Upper lobe of left lung (tissue), 6 donors: ENCODE measurements around the gene UBAC2. TPM values are rescaled to one million over a fixed set of nuclear protein-coding genes. Genes with fewer than 3 reads are reported as not detected.

Source experiments
- ATAC-seq, 2 donors: fragments of 200-7000 bp; cut with Tn5 transposase; one replicate each; pipeline ENCODE4 v1.9.1; 2022; ENCODE audit warnings: mild to moderate bottlenecking in 2 of 2, moderate library complexity in 2 of 2; ENCODE audit not compliant: low FRiP score in 2 of 2
- DNase-seq, 2 donors: peaks; one replicate each; pipeline ENCODE4 v3.0.0-alpha.2; 2019 to 2020
- H3K27ac ChIP-seq, 4 donors: fragments of 200-600 bp; sonication (generic); one replicate each; pipeline ENCODE4 v1.5.1; 2016 to 2019
- H3K27me3 ChIP-seq, 4 donors: fragments of 200-600 bp; sonication (generic); one replicate each; pipeline ENCODE4 v1.5.1; 2017 to 2019
- H3K36me3 ChIP-seq, 4 donors: fragments of 200-600 bp; sonication (generic); one replicate each; pipeline ENCODE4 v1.5.1; 2016 to 2019
- H3K4me1 ChIP-seq, 4 donors: fragments of 200-600 bp; sonication (generic); one replicate each; pipeline ENCODE4 v1.5.1; 2018 to 2019
- H3K4me3 ChIP-seq, 4 donors: fragments of 200-600 bp; sonication (generic); one replicate each; pipeline ENCODE4 v1.5.1; 2017 to 2019; ENCODE audit warnings: mild to moderate bottlenecking in 2 of 4, moderate library complexity in 1 of 4
- H3K9me3 ChIP-seq, 4 donors: fragments of 200-600 bp; sonication (generic); one replicate each; pipeline ENCODE4 v1.5.1; 2018 to 2019
- CTCF ChIP-seq, 6 experiments: fragments of 450-650 bp in 4 of 6; fragments of 200-600 bp in 2 of 6; sonication (generic) in 2 of 6; IDR thresholded peaks; one replicate each; pipeline ENCODE4 v1.5.1; 2016 to 2019; ENCODE audit warnings: antibody characterized with exemption in 6 of 6
- EP300 ChIP-seq, 4 donors: sonication (generic); formaldehyde crosslinking; IDR thresholded peaks; one replicate each; pipeline ENCODE4 v1.5.1; 2017; ENCODE audit warnings: antibody characterized with exemption in 4 of 4, control low read depth in 2 of 4
- POLR2A ChIP-seq, 4 donors: fragments of 450-650 bp; IDR thresholded peaks; one replicate each; pipeline ENCODE4 v1.5.1; 2016 to 2017; ENCODE audit warnings: antibody characterized with exemption in 4 of 4, mild to moderate bottlenecking in 2 of 4
- POLR2AphosphoS5 ChIP-seq, 2 donors: sonication (generic); formaldehyde crosslinking; IDR thresholded peaks; one replicate each; pipeline ENCODE4 v1.5.1; 2017; ENCODE audit warnings: antibody characterized with exemption in 2 of 2
- WGBS, 2 donors: methylation state at CpG; one replicate each; pipeline ENCODE4 v1.1.5; 2017 to 2018; 5-methylcytosine and 5-hydroxymethylcytosine counted together
- total RNA-seq, 6 donors: library from RNA; depleted of rRNA in 4 of 6; stranded (reverse); fragments of >200 nt in 4 of 6; gene quantifications; one replicate each; pipeline versions ENCODE4 v1.1.0 to v1.2.1, GENCODE V29; 2016 to 2021
- donor health status: DM: no; HTN: no; CAD: no; lungs with moderate emphysema.
- donor health status: DM: no; HTN: yes; CAD: no; lungs with severe emphysema.

UBAC2 gene
- total RNA-seq, 6 donors from 2014 or later: 29.3 to 55.5 (median 47.7) TPM

GRCh38 chr13:99296398-99296797 is 95.7 kb downstream of the UBAC2 start:
- Histone ChIP-seq H3K4me3 (no peak overlapping the region), H3K4me1 (peaks cover 0 to 6% (median 0%) of the 10 kb centered on the region in 4 donors), H3K36me3 (peaks cover 0 to 7% (median 0%) of the 10 kb centered on the region in 4 donors), H3K27me3 (no peaks in the 10 kb centered on the region), H3K27ac (no peak overlapping the region), H3K9me3 (no peaks in the 10 kb centered on the region)
- TF ChIP-seq CTCF (IDR thresholded peaks at IDR 0.05) (no peak), POLR2AphosphoS5 (IDR thresholded peaks at IDR 0.05) (no peak)
- ATAC-seq (no peak), DNase-seq (no peak)
- WGBS, 2 donors: 75 to 77% methylated on average over 4 of the region's 4 CpGs

- Histone ChIP-seq H3K27ac (no peak overlapping the region), H3K27me3 (no peaks in the 10 kb centered on the region), H3K4me1 (peaks cover 0 to 6% (median 0%) of the 10 kb centered on the region in 4 donors), H3K36me3 (peaks cover 0 to 7% (median 0%) of the 10 kb centered on the region in 4 donors), H3K4me3 (no peak overlapping the region), H3K9me3 (no peaks in the 10 kb centered on the region)
- no peak for TF ChIP-seq EP300 (IDR thresholded peaks at IDR 0.05)
- no peak for TF ChIP-seq POLR2AphosphoS5 (IDR thresholded peaks at IDR 0.05)
- TF ChIP-seq CTCF (IDR thresholded peaks at IDR 0.05): no peak
- TF ChIP-seq POLR2A (IDR thresholded peaks at IDR 0.05): no peak
- ATAC-seq (no peak), DNase-seq (no peak)
Observed at GRCh38 chr13:99297331-99297730, 96.7 kb downstream of the UBAC2 start.

- no peak for DNase-seq
- no peak overlapping the region for H3K4me3 ChIP-seq
- WGBS, 2 donors: 94 to 98% methylated on average over 2 of the region's 2 CpGs
- peaks cover 0 to 7% (median 0%) of the 10 kb centered on the region in 4 donors for H3K36me3 ChIP-seq
- no peaks in the 10 kb centered on the region for H3K27me3 ChIP-seq
- peaks cover 0 to 6% (median 0%) of the 10 kb centered on the region in 4 donors for H3K4me1 ChIP-seq
- TF ChIP-seq CTCF (IDR thresholded peaks at IDR 0.05) (no peak), POLR2AphosphoS5 (IDR thresholded peaks at IDR 0.05) (no peak), POLR2A (IDR thresholded peaks at IDR 0.05) (no peak), EP300 (IDR thresholded peaks at IDR 0.05) (no peak)
- no peaks in the 10 kb centered on the region for H3K9me3 ChIP-seq
- no peak for ATAC-seq
- H3K27ac ChIP-seq: no peak overlapping the region
Observed at GRCh38 chr13:99298056-99298455, 97.4 kb downstream of the UBAC2 start.

- H3K27me3 ChIP-seq: no peaks in the 10 kb centered on the region
- no peak overlapping the region for H3K4me3 ChIP-seq
- DNase-seq: no peak
- no peak for TF ChIP-seq EP300 (IDR thresholded peaks at IDR 0.05)
- no peak overlapping the region for H3K27ac ChIP-seq
- 82 to 93% methylated on average over 4 of the region's 4 CpGs for WGBS, 2 donors
- H3K36me3 ChIP-seq: peaks cover 0 to 7% (median 0%) of the 10 kb centered on the region in 4 donors
- H3K4me1 ChIP-seq: peaks cover 0 to 6% (median 0%) of the 10 kb centered on the region in 4 donors
- H3K9me3 ChIP-seq: no peaks in the 10 kb centered on the region
- ATAC-seq: no peak
Observed at GRCh38 chr13:99299256-99299919, 98.7 kb downstream of the UBAC2 start.

GRCh38 chr13:99299920-99300341 is 99.3 kb downstream of the UBAC2 start:
- peaks cover 0 to 5% (median 0%) of the 10 kb centered on the region in 4 donors for H3K36me3 ChIP-seq

More at GRCh38 chr13:99299920-99300341, 99.3 kb downstream of the UBAC2 start:
- 77 to 84% methylated on average over 4 of the region's 4 CpGs for WGBS, 2 donors
- DNase-seq (no peak), ATAC-seq (no peak)
- Histone ChIP-seq H3K4me1 (peaks cover 0 to 5% (median 0%) of the 10 kb centered on the region in 4 donors), H3K4me3 (no peak overlapping the region), H3K9me3 (no peaks in the 10 kb centered on the region), H3K27me3 (no peaks in the 10 kb centered on the region), H3K27ac (no peak overlapping the region)
- TF ChIP-seq POLR2A (IDR thresholded peaks at IDR 0.05): no peak
- no peak for TF ChIP-seq POLR2AphosphoS5 (IDR thresholded peaks at IDR 0.05)
- TF ChIP-seq CTCF (IDR thresholded peaks at IDR 0.05): no peak
- TF ChIP-seq EP300 (IDR thresholded peaks at IDR 0.05): no peak
